GM18868 (cell line): ENCODE results near the gene RRP1B.
A peak's percentile ranks its signal among the peaks of the same experiment; 100 is the strongest.
"Not testable (repeated sequence)": the region's sequence is repeated elsewhere in the genome, so short reads cannot be mapped to it uniquely, and the experiment has no call there.

Source experiments
- ATAC-seq: cut with Tn5 transposase; IDR thresholded peaks from one replicate; pipeline ENCODE4 v1.9.1; 2021; ENCODE audit warnings: mild to moderate bottlenecking, moderate library complexity; ENCODE audit not compliant: unreplicated experiment

RRP1B gene

DNA sequence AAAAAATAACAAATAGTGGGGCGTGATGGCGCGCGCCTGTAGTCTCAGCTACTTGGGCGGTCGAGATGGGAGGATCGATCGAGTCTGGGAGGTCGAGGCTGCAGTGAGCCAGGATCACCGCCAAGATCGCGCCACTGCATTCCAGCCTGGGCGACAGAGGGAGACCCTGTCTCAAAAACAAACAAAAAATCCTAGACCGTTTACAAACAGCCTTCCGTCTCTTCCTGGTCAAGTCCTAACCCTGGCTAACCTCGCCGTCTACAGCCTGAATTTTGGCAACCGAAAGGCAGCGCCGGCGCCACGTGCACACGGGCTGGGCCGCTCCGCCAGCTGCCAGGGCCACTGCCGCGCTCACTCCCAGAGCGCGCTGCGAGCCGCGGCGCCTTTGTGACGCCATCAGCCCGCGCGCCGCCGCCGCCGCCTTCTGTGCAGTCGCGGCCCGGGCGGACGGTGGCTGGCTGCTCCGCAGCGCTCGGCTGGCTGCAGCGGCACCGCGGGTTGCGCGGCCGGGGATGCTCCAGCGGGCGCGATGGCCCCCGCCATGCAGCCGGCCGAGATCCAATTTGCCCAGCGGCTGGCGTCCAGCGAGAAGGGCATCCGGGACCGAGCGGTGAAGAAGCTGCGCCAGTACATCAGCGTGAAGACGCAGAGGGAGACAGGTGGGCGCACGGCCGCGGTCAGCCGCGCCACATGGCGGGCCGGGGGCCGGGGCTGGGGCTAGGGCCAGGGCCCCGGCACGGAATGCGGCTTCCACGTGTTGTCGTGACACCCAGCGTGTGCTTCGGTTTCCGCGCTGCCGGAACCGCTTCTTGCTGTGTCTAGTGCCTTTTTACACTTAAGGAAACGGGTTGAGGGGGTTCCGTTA is at the start of gene RRP1B, which contains the start of gene HSF2BP:
Gene RRP1B, plus strand, starts transcription at position 425 of the 865 bp plus-strand sequence. Its CDS starts 105 bp downstream, at position 530.
Gene HSF2BP, minus strand, starts transcription at position 353 of the 865 bp plus-strand sequence. CDS start 1,392 bp downstream, outside the sequence.
- ATAC-seq: peak; percentile 69

GRCh38 chr21:43611598-43612369 is 47.6 kb upstream of the RRP1B start:
- ATAC-seq: no peak

DNA sequence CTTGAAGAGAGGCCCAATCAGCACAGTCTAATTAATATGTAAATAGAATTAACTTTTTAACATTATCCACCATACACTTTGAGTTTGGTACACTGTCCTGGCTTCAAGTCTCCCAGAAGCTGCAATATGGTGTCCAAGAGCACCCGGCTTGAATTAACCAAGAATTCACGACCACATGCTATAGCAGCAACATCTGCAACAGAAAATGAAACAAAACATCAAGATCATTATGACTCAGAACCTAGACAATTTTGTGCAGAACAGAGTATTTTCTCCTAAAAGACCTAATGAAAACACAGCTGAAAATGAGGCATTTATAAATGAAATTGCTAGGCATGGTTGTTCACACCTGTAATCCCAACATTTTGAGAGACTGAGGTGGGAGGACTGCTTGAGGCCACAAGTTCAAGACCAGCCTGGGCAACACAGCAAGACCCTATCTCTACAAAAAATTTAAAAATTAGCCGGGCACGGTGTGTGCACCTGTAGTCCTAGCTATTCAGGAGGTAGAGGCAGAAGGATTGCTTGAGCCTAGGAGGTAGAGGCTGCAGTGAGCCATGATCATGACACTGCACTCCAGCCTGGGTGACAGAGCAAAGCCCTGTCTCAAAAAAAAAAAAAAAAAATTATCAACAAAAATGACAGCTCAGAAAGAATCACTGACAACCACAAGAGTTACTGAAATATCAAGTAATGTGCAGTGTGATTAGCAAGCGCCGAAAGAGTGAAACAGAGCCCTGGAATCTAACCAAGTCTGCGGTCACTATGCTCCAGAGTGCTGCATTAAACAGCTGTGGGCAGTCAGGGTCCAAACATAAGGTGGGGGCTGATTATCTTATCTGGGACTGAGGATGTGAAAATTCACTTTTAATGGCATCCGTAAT is 45.4 kb upstream of the RRP1B start:
- no peak for ATAC-seq

DNA sequence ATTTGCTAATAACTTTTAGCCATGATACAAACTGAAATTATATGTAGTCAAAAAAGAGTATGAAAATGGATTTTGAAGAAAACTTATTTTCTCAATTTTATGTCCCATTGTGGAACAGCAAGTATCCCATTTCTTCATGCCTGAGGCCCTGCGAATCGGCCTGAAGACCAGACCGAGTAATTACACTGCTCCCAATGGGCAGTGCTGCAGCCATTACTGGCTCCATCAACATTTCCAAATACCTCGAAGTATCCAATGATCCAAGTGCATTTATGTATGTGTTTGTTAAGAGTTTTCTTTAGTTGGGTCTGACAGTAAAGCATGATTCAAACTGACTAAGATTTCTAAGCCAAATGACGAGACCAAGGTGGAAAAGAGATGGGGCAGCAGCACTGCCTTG is 44.5 kb upstream of the RRP1B start:
- ATAC-seq: no peak

DNA sequence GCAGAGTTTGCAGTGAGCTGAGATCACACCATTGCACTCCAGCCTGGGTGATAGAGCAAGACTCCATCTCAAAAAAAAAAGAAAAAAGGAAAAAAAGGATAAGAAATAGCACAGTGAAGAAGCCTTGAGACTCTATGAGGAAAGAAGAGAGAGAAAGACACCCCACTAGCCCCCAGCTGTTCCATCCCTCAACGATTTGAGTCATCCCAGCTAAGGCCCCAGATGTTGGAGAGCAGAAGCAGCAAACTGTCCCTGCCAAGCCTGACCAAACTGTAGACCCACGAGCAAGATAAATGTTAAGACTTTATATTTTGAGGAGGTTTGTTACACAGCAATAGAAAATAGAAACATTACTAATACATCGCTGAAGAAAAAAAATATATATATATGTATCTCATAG is 42.5 kb upstream of the RRP1B start:
- not testable (repeated sequence) for ATAC-seq

DNA sequence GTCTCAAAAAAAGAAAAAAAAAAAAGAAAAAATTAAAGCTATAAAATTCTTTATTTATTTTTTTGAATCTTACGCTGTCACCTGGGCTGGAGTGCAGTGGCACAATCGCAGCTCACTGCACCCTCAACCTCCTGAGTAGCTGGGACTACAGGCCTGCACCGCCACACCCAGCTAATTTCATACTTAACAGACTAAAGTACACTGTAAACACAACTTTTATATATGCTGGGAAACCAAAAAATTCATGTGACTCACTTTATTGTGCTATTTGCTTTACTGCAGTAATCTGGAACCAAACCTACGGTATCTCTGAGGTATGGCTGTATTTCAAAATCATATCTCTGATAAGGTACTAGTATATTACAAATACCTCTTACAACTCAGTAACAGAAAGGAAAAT is 40.4 kb upstream of the RRP1B start:
- ATAC-seq: no peak

DNA sequence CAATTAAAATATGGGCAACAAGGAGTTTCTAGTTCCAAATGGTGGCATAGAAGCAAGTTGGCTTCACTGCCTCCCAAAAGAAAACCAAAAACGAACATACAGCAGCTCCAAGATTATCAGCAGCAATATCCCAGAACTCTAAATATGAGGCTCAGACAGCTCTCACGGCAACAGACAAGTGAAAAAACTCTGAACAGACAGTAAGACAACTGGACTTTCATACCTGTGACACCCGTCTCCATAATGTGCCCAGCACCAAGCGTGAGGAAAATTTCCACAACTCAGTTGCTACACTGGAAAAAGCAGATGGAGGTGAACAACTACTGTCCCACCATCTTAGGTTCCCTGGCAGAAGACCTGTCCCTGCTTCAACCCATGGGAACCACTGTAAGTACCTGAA is 40.0 kb upstream of the RRP1B start:
- no peak for ATAC-seq

DNA sequence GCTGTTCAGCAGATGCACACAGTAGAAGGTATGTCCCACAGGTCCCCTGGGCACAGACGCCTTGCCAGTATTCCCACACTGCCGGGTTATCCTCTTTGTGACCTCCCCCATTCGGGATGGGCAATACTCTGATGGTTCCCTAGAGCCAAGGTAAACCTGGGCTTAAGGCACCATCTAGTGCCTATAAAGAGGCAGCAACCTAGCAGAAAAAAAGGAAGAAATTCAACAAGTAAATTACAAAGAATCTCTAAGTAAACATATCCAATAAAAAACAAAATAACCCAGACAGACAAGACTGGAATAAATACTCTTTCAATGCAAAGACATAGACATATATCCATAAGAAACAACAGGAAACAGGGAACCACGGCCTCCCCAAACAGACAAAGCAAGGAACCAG is 39.5 kb upstream of the RRP1B start:
- no peak for ATAC-seq

GRCh38 chr21:43622796-43623195 is 36.6 kb upstream of the RRP1B start:
- ATAC-seq: no peak

GRCh38 chr21:43623588-43623987 is 35.8 kb upstream of the RRP1B start:
- no peak for ATAC-seq

- ATAC-seq: no peak
Measured at GRCh38 chr21:43624339-43624738, 35.0 kb upstream of the RRP1B start.

DNA sequence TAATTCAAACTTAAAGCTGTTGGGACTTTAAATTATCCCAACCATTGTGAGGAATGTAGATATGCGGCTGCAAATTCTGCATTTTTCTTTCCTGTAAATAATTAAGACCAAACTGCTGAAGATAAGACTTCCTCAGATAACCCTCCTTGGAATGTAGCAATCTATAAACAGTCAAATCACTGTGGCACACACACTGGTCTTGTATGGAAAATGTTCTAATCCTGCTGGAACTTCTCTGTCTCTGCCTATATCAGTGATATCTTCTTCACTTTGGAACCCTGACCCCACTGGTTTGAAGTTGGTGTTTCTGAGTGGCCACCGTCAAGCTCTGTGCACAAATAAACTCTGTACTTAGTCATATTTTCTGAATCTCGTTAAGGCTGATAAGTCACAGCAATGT is 33.0 kb upstream of the RRP1B start:
- ATAC-seq: no peak

DNA sequence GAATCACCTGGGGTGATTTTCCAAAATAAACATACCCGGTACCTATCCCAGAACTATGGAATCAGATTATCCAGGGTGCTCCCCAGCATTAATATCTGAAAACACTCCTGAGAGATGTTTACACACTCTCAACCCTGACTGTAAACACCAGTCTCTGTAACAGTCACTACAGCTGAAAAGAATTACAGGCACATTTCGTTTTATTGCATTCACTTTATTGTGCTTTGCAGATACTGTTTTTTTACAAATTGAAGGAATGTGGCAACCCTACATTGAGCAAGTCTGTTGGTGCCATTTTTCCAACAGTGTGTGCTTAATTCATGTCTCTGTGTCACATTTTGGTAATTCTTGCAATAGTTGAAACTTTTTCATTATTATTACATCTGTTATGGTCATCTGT is 31.8 kb upstream of the RRP1B start:
- no peak for ATAC-seq

DNA sequence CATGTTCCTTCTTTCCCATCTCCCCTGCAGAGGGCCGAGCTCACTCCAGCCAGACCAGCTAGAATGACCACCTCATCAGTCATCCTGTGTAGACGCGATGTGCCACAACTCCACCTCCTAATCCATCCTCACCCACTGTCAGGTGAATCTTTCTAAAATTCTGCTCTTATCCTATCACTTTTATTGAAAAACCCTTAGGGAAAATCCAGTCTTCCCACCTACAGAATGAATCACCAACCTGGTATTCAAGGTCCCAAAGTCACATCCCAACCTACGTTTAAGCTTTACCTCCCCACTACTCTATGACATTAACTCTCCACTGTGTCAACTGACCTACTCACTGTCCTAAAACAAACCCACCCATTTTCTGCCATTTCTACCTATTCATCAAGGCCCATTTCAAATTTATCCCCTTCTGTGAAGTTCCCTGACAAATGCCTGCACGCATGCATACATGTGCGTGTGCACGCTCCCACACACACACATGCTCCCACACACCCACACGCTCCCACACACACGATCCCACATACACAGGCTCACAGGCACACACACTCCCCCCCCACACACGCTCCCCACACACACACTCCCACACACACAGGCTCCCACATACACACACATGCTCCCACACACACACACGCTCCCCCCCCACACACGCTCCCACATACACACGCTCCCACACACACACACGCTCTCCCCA is 27.8 kb upstream of the RRP1B start:
- no peak for ATAC-seq

DNA sequence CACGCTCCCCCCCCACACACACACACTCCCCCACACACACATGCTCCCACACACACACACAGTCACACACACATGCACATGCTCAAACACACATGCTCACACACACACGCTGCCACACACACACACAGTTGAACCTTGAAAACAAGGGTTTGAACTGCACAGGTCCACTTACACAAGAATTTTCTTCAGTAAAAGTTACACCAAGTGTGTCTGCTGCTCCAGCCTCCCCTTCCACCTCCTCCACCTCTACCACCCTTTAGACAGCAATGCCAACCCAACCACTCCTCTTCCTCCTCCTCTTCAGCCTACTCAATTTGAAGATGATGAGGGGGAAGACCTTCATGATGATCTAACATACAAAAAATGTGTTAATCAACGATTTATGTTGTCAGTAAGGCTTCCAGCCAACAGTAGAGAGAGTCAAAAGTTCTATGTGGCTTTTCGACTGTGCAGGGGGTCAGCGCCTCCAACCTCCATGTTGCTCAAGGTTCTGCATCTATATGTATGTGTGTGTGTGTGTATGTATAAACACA is 26.9 kb upstream of the RRP1B start:
- no peak for ATAC-seq

DNA sequence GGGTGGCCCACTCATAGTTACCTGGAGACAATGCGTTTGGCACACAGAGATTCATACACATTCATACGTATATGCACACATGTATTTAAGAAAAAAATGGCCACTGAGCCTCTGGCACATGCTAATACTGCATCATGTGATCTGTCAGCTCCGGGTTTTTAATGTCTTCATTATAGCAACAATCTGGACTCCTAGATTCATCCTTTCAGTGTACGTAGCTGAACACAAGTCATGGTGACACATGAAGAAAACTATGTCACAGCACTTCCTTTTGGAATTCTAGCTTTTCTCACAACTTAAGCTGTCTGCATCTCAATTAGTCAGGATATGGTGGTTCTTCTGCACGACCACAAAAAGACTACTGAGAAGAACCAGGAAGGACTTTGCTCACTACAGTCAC is 24.7 kb upstream of the RRP1B start:
- ATAC-seq: no peak

GRCh38 chr21:43635436-43635835 is 23.9 kb upstream of the RRP1B start:
- no peak for ATAC-seq

DNA sequence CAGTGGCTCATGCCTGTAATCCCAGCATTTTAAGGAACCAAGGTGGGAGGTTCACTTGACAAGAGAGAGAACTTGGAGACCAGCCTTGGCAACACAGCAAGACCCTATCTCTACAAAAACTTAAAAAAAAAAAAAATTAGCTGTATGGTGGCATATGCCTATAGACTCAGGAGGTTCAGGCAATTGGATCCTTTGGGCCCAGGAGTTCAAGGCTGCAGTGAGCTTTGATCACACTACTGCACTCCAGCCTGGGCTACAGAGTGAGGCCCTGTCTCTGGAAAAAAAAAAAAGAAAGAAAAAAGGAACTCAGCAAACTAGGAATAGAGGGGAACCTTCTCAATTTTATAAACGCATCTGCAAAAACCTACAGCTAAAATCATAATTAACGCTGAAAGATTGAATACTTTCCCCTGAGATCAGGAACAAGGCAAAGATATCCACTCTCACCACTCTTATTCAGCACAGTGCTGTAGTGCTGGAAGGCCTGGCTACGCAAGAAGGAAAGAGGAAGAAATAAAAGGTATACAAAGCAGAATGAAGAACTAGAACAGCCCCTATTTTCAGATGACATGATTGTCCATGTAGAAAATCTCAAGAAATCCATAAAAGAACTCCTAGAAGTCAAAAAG is 21.7 kb upstream of the RRP1B start:
- no peak for ATAC-seq

- no peak for ATAC-seq
Measured at GRCh38 chr21:43639470-43640353, 19.6 kb upstream of the RRP1B start.
